Activated T-helper 9 cell treated with anti-CD3 and anti-CD28 coated beads, Interleukin-2, amount 50 U/mL, for 16 hours (primary cell): ENCODE data around the gene MYO1E.
"Not testable (repeated sequence)": the region's sequence is repeated elsewhere in the genome, so short reads cannot be mapped to it uniquely, and the experiment has no call there.

ENCODE experiments used
- DNase-seq: peaks from one replicate; pipeline ENCODE4 v3.0.0-alpha.2; 2020; ENCODE audit warnings: low read depth

MYO1E gene

GRCh38 chr15:59291213-59291549 is 81.5 kb downstream of the MYO1E start:
- no peak for DNase-seq

DNA sequence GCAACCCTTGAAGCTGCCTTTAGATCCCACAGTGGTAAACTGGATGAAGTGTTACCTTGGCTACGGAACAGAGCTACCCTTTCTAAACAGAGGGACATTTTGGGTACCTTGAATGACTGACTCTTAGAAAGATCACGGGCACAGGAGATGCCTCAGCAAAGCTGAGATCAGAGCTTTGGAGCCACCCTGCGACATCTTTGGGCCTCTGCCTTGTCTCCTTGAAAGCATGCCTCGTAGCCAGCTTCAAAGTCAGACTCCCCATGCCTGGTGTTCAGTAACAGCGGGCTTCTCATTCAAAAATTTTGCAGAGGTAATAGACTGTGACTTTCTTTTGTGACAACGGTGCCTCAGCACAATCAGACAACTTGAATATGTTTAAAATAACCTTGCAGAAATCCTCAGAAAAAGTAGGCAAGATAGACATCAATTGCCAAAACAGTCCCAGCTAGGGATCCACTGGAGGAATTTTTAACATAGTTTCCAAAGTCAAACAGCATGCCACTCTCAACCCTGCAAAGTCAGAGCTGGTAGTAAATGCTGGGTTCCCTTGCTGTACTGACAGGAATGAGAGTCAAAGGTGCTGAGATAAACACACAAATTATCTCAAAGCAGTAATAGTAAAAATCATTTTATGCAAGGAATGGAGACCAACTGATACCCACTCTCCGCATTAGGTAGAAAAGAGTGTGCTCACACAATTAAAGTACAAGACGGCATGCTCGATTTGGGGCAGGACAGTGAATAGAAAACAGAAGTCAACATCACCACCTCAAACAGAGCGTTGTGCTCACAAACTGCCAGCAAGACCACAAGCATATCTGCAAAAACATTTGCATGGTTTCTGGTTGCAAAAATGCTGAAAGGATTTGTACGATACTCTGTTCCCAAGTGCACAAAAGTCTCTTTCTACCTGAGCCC is 82.1 kb downstream of the MYO1E start:
- DNase-seq, result no peak

DNA sequence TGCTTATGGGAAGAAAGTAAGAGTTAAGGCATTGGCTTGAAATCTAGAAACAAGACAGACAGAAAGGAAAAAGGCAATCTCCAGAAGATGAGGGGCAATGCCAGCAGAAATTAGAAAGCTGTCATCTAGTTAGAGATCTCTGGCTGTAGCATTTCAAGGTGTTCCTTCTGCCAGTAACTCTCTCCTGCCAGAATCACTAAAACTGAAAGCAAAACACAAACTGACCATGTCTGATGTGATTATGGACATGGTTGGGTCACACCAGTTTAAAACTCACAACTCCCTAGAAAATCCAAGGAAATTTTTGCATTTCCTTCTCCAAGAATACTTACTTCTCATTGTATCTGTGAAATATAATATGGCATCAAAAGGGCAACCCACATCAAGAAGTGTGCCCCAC is 83.1 kb downstream of the MYO1E start:
- DNase-seq, result no peak

GRCh38 chr15:59283717-59284391 is 88.8 kb downstream of the MYO1E start:
- no peak for DNase-seq

DNA sequence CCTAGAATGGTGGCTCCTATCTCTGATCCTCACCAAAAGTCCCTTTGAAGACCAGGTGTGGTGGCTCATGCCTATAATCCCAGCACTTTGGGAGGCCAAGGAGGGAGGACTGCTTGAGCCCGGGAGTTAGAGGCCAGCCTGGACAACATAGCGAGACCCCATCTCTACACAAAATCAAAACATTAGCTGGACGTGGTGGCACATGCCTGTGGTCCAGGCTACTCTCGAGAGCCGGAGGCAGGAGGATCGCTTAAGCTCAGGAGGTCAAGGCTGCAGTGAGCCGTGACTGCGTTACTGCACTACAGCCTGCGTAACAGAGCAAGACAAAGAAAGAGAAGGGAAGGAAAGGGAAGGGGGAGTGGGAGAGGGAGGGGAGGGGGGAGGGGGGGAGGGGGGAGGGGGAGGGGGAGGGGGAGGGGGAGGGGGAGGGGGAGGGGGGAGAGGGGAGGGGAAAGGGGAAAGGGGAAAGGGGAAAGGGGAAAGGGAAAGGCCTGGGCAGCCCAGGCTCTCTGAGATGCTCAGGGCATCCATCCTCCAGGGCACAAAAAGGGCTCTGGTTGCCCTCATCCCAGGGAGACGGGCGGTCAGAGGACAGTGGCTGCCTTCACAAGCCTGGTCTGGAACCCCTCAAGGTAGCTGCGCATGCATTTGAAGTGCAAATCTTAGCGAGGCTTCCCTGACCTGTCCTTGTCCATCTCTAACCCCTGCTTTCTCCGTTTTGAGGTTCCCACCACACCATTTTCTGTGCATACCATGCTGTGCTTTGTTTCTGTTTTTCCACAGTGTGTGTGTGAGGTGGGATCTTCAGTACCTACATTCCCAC is 89.9 kb downstream of the MYO1E start:
- DNase-seq, result no peak

DNA sequence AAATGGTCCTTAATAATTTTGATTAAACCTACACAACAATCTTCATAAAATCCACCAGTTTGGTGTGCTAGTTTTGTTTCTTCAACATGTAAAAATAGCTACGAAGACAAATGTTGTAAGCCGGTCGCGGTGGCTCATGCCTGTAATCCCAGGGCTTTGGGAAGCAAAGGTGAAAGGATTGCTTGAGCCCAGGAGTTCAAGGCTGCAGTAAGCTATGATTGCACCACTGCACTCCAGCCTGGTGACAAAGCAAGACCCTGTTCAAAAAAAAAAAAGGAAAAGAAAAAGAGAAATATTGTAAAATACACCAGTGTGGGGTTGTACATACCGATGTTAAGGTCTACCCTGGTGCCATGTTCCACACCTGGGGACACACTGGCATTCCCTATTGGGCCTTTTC is 91.0 kb downstream of the MYO1E start:
- no peak for DNase-seq

- no peak for DNase-seq
These were observed 91.8 kb downstream of the MYO1E start for GRCh38 chr15:59280855-59281254.

GRCh38 chr15:59280292-59280691 is 92.4 kb downstream of the MYO1E start:
- DNase-seq, result not testable (repeated sequence)

- no peak for DNase-seq
These were observed 93.6 kb downstream of the MYO1E start for GRCh38 chr15:59279023-59279422.

GRCh38 chr15:59278120-59278519 is 94.6 kb downstream of the MYO1E start:
- no peak for DNase-seq

GRCh38 chr15:59276225-59277178 is 96.2 kb downstream of the MYO1E start:
- DNase-seq, result no peak

DNA sequence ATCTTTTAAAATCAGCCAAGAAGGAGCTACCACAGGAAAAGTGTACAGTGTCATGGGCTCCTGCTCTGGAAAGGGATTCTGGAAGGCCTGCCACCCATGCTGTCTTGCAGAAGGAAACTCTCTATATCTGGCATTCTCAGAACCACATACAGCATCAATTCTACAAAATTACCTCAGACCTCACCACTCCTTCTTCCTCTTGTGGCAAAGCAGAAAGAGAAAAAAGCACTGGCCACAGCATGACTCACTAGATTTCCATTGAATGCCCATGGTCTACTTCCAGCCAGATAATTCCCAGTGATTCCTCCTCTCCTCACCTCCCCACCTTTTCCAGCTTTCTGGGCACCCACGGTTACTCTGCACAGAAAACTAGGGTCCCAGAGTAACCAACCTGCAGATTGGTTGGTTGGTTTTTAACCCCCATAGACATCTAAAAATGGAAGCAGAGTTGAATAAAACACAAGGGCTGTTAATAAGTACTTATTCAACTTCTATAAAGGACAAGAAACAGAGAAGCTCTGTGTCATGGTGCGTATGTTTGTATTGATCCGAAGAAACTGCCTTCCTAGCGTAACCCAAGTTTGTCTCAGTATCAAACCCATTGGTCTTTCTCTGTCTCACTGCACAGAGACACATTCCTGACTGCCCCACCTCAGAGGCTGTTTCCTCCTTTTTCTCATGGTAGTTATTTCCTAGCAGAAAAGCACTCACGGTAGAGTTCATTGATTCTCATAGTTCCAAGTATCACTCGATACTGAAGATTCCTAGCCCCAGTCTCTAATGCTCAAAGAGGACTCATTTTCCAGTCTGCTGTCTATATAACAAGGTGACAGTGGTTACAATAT is 98.3 kb downstream of the MYO1E start:
- no peak for DNase-seq

- no peak for DNase-seq
These were observed 99.4 kb downstream of the MYO1E start for GRCh38 chr15:59273234-59273633.

DNA sequence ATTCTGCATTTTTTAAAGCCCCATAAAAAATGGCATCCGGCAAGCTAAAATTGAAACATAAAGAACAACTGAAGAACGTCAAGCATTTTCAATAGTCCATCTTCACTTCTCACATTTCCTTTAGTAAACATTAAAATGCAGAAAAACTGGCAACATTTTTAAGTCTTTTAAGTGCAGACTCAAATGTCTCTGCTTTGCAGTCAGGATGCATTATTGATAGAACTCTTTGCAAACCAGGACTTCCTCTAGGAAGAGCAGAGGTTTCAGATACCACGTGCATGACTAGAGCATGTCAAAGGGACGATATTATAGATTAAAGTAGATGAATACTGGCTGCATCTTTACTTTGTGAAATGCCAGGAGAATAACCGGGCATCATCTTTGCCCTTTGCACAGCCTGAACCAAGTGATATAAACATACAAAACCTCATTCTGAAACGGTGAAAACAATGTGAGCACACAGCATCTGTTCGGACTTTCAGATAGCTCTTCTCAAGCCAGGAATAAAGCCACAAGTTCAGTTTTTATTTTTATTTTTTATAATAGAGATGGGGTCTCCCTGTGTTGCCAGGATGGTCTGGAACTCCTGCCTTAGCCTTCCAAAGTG is 101.0 kb downstream of the MYO1E start:
- no peak for DNase-seq

DNA sequence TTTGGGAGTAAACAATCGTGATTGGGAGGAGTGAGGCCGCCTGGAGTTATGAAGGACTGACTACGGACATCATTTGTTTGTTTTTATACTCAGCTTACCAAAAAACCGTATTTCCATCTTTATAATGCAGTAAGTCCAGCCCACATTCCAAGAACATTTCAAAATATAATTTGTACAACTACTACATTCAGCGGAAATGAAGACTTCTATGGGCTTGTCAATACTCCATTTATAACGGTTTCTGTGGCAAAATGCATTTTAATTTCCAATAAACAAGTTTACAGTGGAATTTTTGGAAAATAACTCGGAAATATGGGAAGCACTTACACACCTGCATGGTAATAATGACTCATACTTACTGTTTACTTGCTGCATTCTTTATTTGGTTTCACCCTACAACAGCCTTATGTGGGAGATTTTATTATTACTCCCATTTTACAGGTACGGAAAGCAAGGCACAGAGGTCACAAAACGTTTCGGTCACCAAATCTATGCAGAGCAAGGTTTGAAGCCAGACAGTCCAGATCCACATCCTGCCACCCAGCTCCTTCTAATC is 103.7 kb downstream of the MYO1E start:
- no peak for DNase-seq

- DNase-seq, result no peak
These were observed 104.4 kb downstream of the MYO1E start for GRCh38 chr15:59268168-59268851.

DNA sequence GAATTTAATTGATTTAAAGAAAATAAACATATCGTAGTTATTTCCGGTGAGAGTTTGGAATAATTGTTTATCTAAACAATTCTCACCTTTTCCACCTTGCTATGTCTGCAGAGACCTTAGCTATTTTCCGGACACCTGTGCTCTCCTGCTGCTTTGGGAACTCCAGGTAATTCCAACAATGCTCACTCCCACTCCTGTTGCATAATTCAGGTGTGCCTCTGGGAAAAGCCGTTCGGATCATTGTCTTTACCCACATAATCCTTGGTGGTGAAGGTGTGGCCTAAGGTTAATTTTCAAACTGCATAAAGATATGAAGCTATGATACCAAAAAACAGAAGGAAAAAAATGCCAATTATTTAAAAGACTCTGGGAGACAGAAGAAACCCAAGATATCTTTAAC is 106.6 kb downstream of the MYO1E start:
- no peak for DNase-seq

DNA sequence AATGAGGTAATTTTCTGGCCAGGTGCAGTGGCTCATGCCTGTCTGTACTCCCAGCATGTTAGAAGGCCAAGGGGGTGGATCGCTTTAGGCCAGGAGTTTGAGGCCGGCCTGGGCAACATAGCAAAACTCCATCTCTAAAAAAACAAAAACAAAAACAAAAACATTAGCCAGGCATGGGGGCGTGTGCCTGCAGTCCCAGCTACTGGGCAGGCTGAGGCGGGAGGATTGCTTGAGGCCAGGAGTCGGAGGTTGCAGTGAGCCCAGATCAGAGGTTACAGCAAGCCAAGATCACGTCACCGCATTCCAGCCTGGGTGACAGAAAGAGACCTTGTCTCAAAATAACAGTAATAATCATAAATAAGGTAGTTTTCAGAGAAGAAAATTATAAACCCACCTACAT is 110.4 kb downstream of the MYO1E start:
- no peak for DNase-seq

DNA sequence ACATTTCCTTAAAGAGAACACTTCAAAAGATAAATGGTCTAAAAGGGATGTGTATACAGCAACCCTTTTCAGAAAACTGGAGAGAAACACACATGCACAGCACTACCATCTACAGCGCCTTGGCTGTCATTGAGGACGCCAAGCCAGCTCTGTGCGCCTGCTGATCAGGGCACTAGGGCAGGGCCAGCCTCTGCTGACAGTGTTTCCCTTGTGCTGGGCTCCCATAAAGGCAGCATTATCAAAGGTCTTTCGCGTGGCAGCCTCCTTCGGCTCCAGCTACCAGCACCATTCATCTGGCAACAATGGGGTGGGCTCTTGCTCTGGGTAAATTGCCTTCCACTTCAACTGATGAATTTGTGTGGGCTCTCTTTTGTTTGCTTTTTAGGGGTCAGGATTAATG is 112.6 kb downstream of the MYO1E start:
- no peak for DNase-seq
